Upper lobe of right lung (tissue), 1 donor: ENCODE data around the gene MGLL. TPM values are rescaled to one million over a fixed set of nuclear protein-coding genes. Genes with fewer than 3 reads are reported as not detected.
A peak's percentile ranks its signal among the peaks of the same experiment; 100 is the strongest.

Source experiments
- ATAC-seq: fragments of 200-7000 bp; cut with Tn5 transposase; one replicate; pipeline ENCODE4 v1.9.1; 2020; ENCODE audit warnings: mild to moderate bottlenecking, moderate library complexity
- DNase-seq: peaks from one replicate; pipeline ENCODE4 v3.0.0-alpha.2; 2020
- H3K27ac ChIP-seq: fragments of 200-600 bp; one replicate; pipeline ENCODE4 v1.8.0; 2022
- H3K27me3 ChIP-seq: fragments of 200-600 bp; one replicate; pipeline ENCODE4 v1.8.0; 2022; ENCODE audit warnings: mild to moderate bottlenecking
- H3K36me3 ChIP-seq: fragments of 200-600 bp; one replicate; pipeline ENCODE4 v1.8.0; 2022
- H3K4me1 ChIP-seq: fragments of 200-600 bp; one replicate; pipeline ENCODE4 v1.8.0; 2022
- H3K4me3 ChIP-seq: fragments of 200-600 bp; one replicate; pipeline ENCODE4 v1.8.0; 2022; ENCODE audit warnings: mild to moderate bottlenecking
- H3K9me3 ChIP-seq: fragments of 200-600 bp; one replicate; pipeline ENCODE4 v1.8.0; 2022
- intact Hi-C: fragments of 100-400 bp; cut with DNase I; formaldehyde crosslinking; loops from one replicate; pipeline ENCODE4 v1.11.0; 2022
- total RNA-seq: library from RNA; stranded (reverse); fragmentation: NEBNext Ultra II Directional; extraction: Animal tissue kit (Norgen Biotek cat#: 25700); gene quantifications from one replicate; pipeline ENCODE4 v1.2.1, GENCODE V29; 2021
- TF ChIP-seq, protein P1 (sequence below): fragments of 200-600 bp; IDR thresholded peaks from one replicate; pipeline ENCODE4 v1.8.0; 2022; ENCODE audit warnings: antibody characterized with exemption
- donor health status: DM: no; HTN: yes; CAD: no; lungs with severe emphysema.

The MGLL gene
- total RNA-seq, 1 donor from 2014 or later = 194 TPM

DNA sequence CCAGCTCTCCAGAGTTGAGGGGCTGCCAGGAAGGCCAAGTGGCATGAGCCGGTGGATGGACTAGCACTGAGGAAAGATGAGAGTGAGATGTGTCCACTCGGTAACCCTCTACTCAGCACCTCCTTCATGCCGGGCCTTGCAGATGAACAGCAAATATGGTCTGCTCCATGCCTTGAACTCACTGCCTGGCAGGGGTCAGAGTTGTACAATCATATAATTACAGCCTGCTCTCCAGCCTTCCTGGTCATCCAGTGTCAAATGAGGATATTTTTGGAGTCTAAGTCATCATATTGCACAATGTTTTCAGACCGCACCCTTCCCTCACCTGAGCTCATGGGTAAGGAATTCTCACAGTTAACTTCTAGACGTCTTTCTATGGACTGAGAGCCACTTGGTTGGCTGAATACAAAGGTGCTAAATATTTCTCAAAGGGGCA, 4.9 kb downstream of the MGLL start:
- DNase-seq = no peak
- peaks cover 16% of the 10 kb centered on the region for H3K36me3 ChIP-seq
- no peaks in the 10 kb centered on the region for H3K9me3 ChIP-seq
- H3K4me3 ChIP-seq = no peak overlapping the region
- no peaks in the 10 kb centered on the region for H3K27me3 ChIP-seq
- peaks cover 63% of the 10 kb centered on the region for H3K4me1 ChIP-seq
- TF ChIP-seq, protein P1, sequence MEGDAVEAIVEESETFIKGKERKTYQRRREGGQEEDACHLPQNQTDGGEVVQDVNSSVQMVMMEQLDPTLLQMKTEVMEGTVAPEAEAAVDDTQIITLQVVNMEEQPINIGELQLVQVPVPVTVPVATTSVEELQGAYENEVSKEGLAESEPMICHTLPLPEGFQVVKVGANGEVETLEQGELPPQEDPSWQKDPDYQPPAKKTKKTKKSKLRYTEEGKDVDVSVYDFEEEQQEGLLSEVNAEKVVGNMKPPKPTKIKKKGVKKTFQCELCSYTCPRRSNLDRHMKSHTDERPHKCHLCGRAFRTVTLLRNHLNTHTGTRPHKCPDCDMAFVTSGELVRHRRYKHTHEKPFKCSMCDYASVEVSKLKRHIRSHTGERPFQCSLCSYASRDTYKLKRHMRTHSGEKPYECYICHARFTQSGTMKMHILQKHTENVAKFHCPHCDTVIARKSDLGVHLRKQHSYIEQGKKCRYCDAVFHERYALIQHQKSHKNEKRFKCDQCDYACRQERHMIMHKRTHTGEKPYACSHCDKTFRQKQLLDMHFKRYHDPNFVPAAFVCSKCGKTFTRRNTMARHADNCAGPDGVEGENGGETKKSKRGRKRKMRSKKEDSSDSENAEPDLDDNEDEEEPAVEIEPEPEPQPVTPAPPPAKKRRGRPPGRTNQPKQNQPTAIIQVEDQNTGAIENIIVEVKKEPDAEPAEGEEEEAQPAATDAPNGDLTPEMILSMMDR = no peak
- H3K27ac ChIP-seq = peak overlapping the region; percentile 62
- intact Hi-C loops = no loop called here
- ATAC-seq = peak; percentile 68

DNA sequence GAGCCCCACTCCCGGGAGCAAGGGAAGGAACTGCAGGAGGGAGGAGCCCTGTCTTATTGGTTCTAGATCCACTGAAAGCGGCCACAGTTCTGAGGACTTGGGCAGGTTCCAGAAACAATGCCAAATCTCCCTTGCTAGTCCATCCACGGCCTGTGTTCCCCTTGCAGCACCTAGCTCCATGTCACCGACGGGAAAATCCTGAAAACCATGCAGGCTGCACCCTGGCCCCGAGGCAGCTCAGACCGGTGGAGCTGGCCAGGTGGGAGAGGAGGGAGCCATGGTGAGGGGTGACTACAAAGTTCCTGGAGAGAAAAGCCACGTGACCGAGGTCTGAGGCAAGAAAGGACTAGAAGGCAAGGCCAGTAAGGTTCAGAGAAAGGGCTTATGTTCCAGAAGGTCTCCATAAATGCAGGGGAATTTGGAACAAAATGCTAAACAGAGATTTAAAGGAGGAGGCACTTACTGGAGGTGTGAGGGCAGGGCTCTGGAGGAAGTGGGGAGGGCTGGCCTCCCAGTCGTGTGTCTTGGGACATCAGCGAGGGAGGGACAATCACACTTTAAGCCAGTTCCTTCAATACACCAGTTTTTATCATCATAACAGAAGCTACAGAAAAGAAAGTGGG, 5.4 kb downstream of the MGLL start:
- Histone ChIP-seq H3K4me3 (no peak overlapping the region), H3K9me3 (no peaks in the 10 kb centered on the region), H3K4me1 (peaks cover 61% of the 10 kb centered on the region), H3K27me3 (no peaks in the 10 kb centered on the region), H3K36me3 (peaks cover 21% of the 10 kb centered on the region), H3K27ac (peak overlapping the region; percentile 62)
- intact Hi-C loops = no loop called here
- ATAC-seq (peak; percentile 22), DNase-seq (no peak)
- TF ChIP-seq, protein P1 = no peak

DNA sequence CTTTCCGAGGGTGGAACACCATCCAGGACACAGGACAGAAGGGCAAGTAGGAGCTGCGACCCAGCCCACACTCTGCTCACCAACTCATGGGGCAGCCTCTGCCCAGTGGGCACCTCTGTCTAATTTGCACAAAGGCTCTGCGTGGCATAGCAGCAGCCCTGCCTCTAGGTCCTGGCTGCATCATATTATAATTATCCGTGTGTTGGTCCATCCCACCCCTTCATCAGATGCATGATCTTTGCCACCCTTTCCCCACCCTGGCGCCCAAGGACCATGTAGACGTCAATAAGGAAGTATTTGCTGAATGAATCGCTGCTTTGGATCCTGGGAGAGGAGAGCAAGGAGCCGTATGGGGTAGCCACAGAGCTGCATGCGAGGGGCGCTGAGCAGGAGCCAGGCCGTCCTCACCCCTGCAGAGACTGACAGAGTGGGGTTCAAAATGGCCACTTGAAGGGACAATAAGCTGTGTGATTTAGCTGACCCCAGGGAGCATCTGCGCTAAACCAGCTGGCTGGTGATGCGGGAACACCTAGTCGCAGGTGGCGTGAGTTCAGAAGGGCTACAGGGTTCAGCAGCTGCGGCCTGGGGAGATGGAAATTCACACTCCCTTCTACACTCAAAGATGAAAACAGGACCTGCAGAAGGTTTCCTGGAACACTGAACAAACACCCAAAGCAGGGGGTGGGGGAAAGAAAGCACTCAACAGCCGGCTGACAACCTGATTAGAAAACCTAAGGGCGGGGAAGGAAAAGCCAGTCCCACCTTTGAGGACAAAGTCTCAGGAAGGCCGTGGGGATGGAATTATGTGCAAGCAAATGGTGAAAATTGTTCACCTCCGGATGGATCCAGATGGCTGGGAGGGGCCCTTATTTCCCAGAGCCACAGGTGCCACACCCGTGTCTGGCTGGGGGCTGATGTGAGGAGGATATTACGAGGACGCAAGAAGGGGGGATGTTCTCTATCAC, 6.4 kb downstream of the MGLL start:
- Histone ChIP-seq H3K4me3 (no peak overlapping the region), H3K9me3 (no peaks in the 10 kb centered on the region), H3K27ac (peak overlapping the region; percentile 62), H3K36me3 (peaks cover 27% of the 10 kb centered on the region), H3K4me1 (peaks cover 51% of the 10 kb centered on the region), H3K27me3 (no peaks in the 10 kb centered on the region)
- DNase-seq = no peak
- peak; percentile 59 for ATAC-seq
- intact Hi-C loops = no loop called here
- TF ChIP-seq, protein P1 = no peak

DNA sequence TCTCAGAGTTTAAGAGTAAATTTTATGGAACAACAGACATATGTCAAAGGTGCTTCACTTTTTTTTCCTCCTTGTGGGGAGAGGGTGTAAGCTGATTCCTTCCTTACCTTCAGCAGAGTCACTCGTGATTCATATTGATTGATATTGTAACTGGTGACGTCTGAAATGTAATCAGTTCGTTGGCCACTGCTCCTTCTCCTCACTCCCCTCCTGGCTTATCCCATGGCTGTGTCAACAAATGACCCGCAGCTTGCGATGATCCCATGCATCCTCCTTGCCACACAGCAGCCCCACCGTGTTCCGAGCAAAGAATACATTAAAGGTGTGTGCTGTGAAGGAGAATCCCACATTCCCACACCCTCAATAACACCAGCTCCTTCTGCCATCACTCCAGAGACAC, 7.3 kb downstream of the MGLL start:
- TF ChIP-seq, protein P1 = no peak
- no peak for ATAC-seq
- H3K27me3 ChIP-seq = no peaks in the 10 kb centered on the region
- H3K36me3 ChIP-seq = peaks cover 32% of the 10 kb centered on the region
- intact Hi-C loops = no loop called here
- H3K9me3 ChIP-seq = no peaks in the 10 kb centered on the region
- H3K4me1 ChIP-seq = peaks cover 42% of the 10 kb centered on the region
- H3K27ac ChIP-seq = no peak overlapping the region
- no peak for DNase-seq
- H3K4me3 ChIP-seq = no peak overlapping the region

DNA sequence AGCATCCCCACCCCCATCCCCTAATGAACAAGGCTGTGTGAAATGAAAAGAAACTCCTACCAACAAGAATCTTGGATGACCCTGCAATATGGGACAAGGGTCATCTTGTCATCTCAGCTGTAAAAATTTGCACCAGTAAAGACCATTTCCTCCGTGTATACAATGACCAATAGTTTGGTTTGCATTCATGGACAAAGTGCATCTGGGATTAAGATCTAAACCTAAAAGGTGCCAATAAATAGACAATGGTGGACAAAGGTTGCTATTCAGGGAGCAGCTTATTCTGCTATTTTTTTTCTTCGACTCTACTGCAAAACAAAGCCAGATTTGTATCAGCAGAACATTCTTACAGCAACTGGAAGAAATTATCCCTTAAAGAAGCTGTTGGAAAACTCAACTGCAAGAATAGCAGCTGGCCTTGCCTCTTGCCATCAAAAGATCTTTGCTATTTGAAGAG, 8.0 kb downstream of the MGLL start:
- TF ChIP-seq, protein P1 = no peak
- no peaks in the 10 kb centered on the region for H3K27me3 ChIP-seq
- H3K36me3 ChIP-seq = peaks cover 32% of the 10 kb centered on the region
- H3K4me1 ChIP-seq = peaks cover 36% of the 10 kb centered on the region
- H3K9me3 ChIP-seq = no peaks in the 10 kb centered on the region
- H3K4me3 ChIP-seq = no peak overlapping the region
- intact Hi-C loops = no loop called here
- H3K27ac ChIP-seq = no peak overlapping the region
- ATAC-seq (no peak), DNase-seq (no peak)
